IPS DF 6.9 (cell line): Measurements from ENCODE around the gene LBX2.
A peak's percentile ranks its signal among the peaks of the same experiment; 100 is the strongest.
"Not testable (repeated sequence)": the region's sequence is repeated elsewhere in the genome, so short reads cannot be mapped to it uniquely, and the experiment has no call there.

ENCODE experiments used
- DNase-seq: peaks from one replicate; pipeline ENCODE4 v3.0.0-alpha.2; 2013; ENCODE audit warnings: low read depth, low spot score
- H3K27ac ChIP-seq: one replicate; pipeline ENCODE4 v1.5.1; 2013; ENCODE audit warnings: low read length, control low read depth
- H3K27me3 ChIP-seq: 2 replicates; pipeline ENCODE4 v1.6.1; 2013; ENCODE audit warnings: mild to moderate bottlenecking, low read length; ENCODE audit not compliant: control insufficient read depth, insufficient read depth
- H3K36me3 ChIP-seq: 2 replicates; pipeline ENCODE4 v1.6.1; 2013; ENCODE audit warnings: low read length; ENCODE audit not compliant: control insufficient read depth, insufficient read depth
- H3K4me1 ChIP-seq: 2 replicates; pipeline ENCODE4 v1.6.1; 2013; ENCODE audit warnings: low read length; ENCODE audit not compliant: control insufficient read depth, insufficient read depth
- H3K4me3 ChIP-seq: 2 replicates; pipeline ENCODE4 v1.5.1; 2013; ENCODE audit warnings: mild to moderate bottlenecking, low read length
- H3K9me3 ChIP-seq: 2 replicates; pipeline ENCODE4 v1.6.1; 2013; ENCODE audit warnings: low read length, inconsistent platforms; ENCODE audit not compliant: control insufficient read depth, insufficient read depth
- WGBS: extraction: QIAGEN DNeasy Blood & Tissue Kit; methylation state at CpG from one replicate; pipeline ENCODE4 v1.1.7; 2013; ENCODE audit warnings: mixed read lengths, missing lambda C conversion rate; ENCODE audit not compliant: insufficient read length, insufficient coverage; 5-methylcytosine and 5-hydroxymethylcytosine counted together

The LBX2 gene

GRCh38 chr2:74462054-74462785, 37.2 kb downstream of the LBX2 start:
- Histone ChIP-seq H3K9me3 (no peaks in the 10 kb centered on the region), H3K36me3 (peaks cover 8% of the 10 kb centered on the region), H3K4me3 (no peak overlapping the region), H3K27me3 (no peaks in the 10 kb centered on the region), H3K27ac (no peak overlapping the region), H3K4me1 (0 out of 2 replicates have a peak, but pooled peaks cover 2% of the 10 kb centered on the region)
- no peak for DNase-seq
- WGBS = no CpG with 5 or more reads among the region's 20 CpGs

DNA sequence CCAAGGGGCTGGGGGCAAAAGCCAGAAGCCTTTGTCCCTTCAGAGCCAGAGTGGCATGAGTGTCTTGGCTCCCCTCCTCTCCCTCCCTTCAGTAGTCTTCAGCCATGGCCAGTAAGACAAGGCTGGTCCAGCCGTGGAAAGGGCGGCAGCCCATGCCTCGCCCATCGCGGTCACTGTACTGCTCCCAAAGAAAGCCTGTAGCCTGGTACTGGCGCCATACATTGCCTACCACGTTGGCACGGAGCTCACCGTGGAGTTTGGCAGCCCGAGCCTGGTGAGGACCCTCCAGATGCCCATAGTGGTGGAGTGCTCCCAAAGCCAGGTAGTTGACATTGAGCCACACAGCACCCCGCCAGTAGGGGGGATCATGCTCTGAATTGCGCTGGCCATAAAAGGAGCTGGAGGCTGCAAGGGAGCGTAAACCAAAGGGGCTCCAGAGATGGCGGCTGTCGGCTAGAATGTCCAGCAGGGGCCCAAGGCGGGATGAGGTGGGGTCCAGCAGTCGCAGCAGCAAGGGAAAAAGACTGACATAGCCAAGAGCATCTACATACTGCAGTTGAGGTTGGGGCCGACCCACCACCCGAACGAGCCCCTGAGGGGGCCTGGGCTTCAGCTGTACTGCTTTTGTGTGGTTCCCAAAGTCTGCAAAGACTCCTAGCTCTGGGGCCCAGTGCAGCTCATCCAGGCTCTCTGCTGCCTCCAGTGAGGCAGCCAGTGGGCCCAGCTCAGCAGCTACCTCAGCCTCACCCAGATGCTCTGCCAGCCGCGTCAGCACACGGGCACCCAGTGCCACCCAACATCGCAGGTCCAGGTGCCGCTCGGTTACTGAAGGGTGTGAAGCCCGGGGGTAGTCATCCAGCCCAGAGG, 38.0 kb downstream of the LBX2 start:
- Histone ChIP-seq H3K4me3 (no peak overlapping the region), H3K4me1 (0 out of 2 replicates have a peak, but pooled peaks cover 2% of the 10 kb centered on the region), H3K9me3 (no peaks in the 10 kb centered on the region), H3K27me3 (no peaks in the 10 kb centered on the region), H3K36me3 (peaks cover 8% of the 10 kb centered on the region), H3K27ac (no peak overlapping the region)
- WGBS = no CpG with 5 or more reads among the region's 27 CpGs
- no peak for DNase-seq

- not testable (repeated sequence) for DNase-seq, H3K27ac ChIP-seq, H3K36me3 ChIP-seq, H3K9me3 ChIP-seq, H3K27me3 ChIP-seq, H3K4me1 ChIP-seq, H3K4me3 ChIP-seq
- WGBS = no CpG with 5 or more reads among the region's 10 CpGs
Measured at GRCh38 chr2:74460187-74460586, 39.2 kb downstream of the LBX2 start.

- 100% methylated on average over 1 of the region's 13 CpGs for WGBS
- not testable (repeated sequence) for H3K27me3 ChIP-seq, H3K36me3 ChIP-seq, H3K9me3 ChIP-seq, H3K4me3 ChIP-seq, H3K27ac ChIP-seq, H3K4me1 ChIP-seq, DNase-seq
Measured at GRCh38 chr2:74459503-74460118, 39.8 kb downstream of the LBX2 start.

DNA sequence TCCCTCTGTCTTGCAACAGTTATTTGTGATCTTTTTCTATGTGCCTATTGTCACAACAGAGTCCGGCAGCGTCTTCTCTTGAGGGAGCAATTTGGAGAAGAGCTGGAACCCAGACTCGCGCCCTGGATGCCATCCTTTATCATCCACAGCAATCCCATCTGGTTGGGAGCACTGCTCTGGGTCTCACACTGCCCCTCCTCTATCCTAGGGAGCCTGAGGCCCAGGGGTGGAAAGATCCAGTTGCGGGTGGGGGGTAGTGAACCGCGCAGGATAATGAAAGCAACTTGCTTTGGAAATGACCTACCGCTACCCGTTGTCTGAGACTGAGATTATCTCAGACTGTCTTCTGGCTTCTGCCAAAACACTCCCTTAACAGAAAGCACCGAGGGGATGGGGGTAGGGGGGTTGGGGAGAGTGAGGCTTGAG, 40.5 kb downstream of the LBX2 start:
- Histone ChIP-seq H3K27me3 (no peaks in the 10 kb centered on the region), H3K27ac (no peak overlapping the region), H3K4me3 (peak overlapping the region; percentile 77), H3K36me3 (peaks cover 8% of the 10 kb centered on the region), H3K4me1 (0 out of 2 replicates have a peak, but pooled peaks cover 2% of the 10 kb centered on the region), H3K9me3 (no peaks in the 10 kb centered on the region)
- no CpG with 5 or more reads among the region's 10 CpGs for WGBS
- no peak for DNase-seq

DNA sequence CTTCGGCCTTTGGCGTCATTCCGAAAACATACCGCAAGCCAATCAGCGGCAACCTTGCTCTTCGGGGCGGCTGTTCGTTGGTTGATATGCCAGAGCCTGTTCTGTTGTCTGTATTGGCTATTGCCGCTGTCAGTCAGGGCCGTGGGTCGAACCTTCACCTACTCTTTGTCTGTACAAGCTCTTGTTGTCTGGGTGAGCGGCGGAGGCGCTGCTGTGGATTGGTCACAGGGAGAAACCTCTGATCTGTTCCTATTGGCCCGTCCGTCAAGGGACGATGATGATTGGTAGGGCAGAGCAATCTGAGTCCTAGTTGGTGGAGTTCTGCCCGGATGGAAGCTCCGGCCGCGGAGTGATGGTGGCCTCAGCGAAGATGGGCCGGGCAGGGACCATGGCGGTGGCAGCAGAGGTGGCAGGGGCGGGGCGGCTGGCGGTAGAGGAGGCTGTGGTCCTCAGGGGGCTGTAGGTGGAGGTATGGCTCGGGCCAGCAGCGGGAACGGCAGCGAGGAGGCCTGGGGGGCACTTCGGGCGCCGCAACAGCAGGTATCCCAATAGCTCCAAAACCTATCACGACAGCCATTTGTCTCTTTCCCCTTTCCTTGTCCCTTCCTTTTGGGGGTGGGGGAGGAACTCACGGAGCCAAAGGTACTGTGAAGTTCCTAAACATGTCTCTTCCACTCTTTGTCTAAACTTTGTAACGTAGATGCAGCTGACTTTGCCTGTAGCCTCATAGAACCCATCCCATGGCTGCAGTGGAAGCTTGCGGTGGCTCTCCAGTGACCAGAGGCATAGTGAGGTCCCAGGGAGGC, 41.1 kb downstream of the LBX2 start, which contains the start of gene WBP1:
TSS of gene WBP1 (plus strand) at position 307 of the 806 bp plus-strand sequence. CDS start at position 472, 165 bp downstream.
- WGBS = no CpG with 5 or more reads among the region's 38 CpGs
- H3K4me1 ChIP-seq = 0 out of 2 replicates have a peak, but pooled peaks cover 2% of the 10 kb centered on the region
- H3K36me3 ChIP-seq = peaks cover 8% of the 10 kb centered on the region
- H3K27ac ChIP-seq = no peak within 1 kb of the TSS
- peak; percentile 100 for DNase-seq
- H3K9me3 ChIP-seq = no peaks in the 10 kb centered on the region
- H3K4me3 ChIP-seq = peak within 1 kb of the TSS; percentile 77
- H3K27me3 ChIP-seq = no peaks in the 10 kb centered on the region

- H3K36me3 ChIP-seq = peaks cover 8% of the 10 kb centered on the region
- H3K9me3 ChIP-seq = no peaks in the 10 kb centered on the region
- H3K27ac ChIP-seq = no peak overlapping the region
- no CpG with 5 or more reads among the region's 46 CpGs for WGBS
- H3K4me3 ChIP-seq = peak overlapping the region; percentile 73; the same call in 1 of the 2 replicates
- DNase-seq = no peak
- no peaks in the 10 kb centered on the region for H3K27me3 ChIP-seq
- H3K4me1 ChIP-seq = 0 out of 2 replicates have a peak, but pooled peaks cover 2% of the 10 kb centered on the region
Measured at GRCh38 chr2:74457549-74458131, 41.8 kb downstream of the LBX2 start.

DNA sequence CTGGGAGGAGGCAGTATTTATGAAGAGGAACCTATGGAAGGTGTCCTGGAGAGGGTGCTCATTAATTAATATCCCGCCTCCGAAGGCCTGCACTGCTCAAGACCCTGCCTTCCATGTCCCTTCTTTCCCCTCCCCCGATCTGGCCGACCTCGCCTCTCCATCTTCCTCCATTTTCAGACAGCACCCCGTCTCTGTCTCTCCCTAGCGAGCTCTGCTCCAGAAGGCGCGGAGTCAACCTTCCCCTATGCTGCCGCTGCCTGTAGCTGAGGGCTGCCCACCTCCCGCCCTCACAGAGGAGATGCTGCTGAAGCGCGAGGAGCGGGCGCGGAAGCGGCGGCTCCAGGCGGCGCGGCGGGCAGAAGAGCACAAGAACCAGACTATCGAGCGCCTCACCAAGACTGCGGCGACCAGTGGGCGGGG, 42.3 kb downstream of the LBX2 start:
- Histone ChIP-seq H3K4me1 (0 out of 2 replicates have a peak, but pooled peaks cover 2% of the 10 kb centered on the region), H3K27ac (no peak overlapping the region), H3K27me3 (no peaks in the 10 kb centered on the region), H3K4me3 (peak overlapping the region; percentile 73; the same call in 1 of the 2 replicates), H3K36me3 (peaks cover 3% of the 10 kb centered on the region; the same call in 1 of the 2 replicates), H3K9me3 (no peaks in the 10 kb centered on the region)
- WGBS = no CpG with 5 or more reads among the region's 27 CpGs
- DNase-seq = no peak

- Histone ChIP-seq H3K4me1 (no peaks in the 10 kb centered on the region), H3K36me3 (no peaks in the 10 kb centered on the region), H3K9me3 (no peaks in the 10 kb centered on the region), H3K27ac (no peak within 1 kb of the TSS), H3K27me3 (no peaks in the 10 kb centered on the region), H3K4me3 (peak within 1 kb of the TSS; percentile 67; the same call in 1 of the 2 replicates)
- no CpG with 5 or more reads among the region's 40 CpGs for WGBS
- no peak for DNase-seq
Measured at GRCh38 chr2:74454654-74455511, 44.5 kb downstream of the LBX2 start, which contains the start of gene INO80B. INO80B (plus strand) TSS chr2:74455087; CDS start chr2:74455117, 30 bp downstream.
